ENCODE measurements around the gene SGSH. TPM values are rescaled to one million over a fixed set of nuclear protein-coding genes. Genes with fewer than 3 reads are reported as not detected.

The SGSH gene
- total RNA-seq, 2 experiments from 2014 or later, result 14.3 to 38.4 TPM

DNA sequence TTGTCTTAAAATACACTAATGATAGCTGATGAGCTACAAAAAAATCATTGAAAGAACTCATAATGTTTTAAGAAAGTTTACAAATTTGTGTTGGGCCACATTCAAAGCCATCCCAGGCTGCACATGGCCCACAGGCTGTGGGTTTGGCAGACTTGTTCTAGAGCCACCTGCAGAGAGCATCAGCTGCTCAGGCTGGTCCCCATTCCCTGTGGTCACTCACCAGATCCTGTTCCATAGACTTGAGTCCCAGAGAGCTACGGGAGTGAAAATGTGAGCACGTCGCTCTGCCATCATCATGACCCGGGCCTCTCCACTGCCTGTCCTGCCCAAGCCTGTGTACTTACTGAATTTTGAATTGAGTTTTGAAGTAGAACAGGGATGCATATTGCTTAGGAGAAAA lies 7.0 kb upstream of the SGSH start:
- TF ChIP-seq, protein P1, sequence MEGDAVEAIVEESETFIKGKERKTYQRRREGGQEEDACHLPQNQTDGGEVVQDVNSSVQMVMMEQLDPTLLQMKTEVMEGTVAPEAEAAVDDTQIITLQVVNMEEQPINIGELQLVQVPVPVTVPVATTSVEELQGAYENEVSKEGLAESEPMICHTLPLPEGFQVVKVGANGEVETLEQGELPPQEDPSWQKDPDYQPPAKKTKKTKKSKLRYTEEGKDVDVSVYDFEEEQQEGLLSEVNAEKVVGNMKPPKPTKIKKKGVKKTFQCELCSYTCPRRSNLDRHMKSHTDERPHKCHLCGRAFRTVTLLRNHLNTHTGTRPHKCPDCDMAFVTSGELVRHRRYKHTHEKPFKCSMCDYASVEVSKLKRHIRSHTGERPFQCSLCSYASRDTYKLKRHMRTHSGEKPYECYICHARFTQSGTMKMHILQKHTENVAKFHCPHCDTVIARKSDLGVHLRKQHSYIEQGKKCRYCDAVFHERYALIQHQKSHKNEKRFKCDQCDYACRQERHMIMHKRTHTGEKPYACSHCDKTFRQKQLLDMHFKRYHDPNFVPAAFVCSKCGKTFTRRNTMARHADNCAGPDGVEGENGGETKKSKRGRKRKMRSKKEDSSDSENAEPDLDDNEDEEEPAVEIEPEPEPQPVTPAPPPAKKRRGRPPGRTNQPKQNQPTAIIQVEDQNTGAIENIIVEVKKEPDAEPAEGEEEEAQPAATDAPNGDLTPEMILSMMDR (conservative IDR thresholded peaks at IDR 0.05; ENCODE audit: low read length), result no peak
- no peak for TF ChIP-seq EZH2phosphoT487 (IDR thresholded peaks at IDR 0.05; ENCODE audit: borderline replicate concordance, low read depth, low read length)
- BruUV-seq (replicated peaks), result no TSS peak
- intact Hi-C loops (cut with micrococcal nuclease; ENCODE audit: unreplicated experiment), result no loop called here
- no peak overlapping the region for H3K27ac ChIP-seq (ENCODE audit: low read depth, low read length, poor library complexity, severe bottlenecking)
- no peak for DNase-seq (ENCODE audit: low spot score)
- peaks cover 7% of the 10 kb centered on the region; the same call in 1 of the 2 replicates for H3K9me3 ChIP-seq (ENCODE audit: low read length)
- H3K4me1 ChIP-seq (ENCODE audit: insufficient read depth, low read length, poor library complexity, severe bottlenecking), result no peaks in the 10 kb centered on the region
- H3K79me2 ChIP-seq (ENCODE audit: insufficient read depth, low read depth, low read length), result no peaks in the 10 kb centered on the region
- no peak overlapping the region for H2AFZ ChIP-seq (ENCODE audit: low read length)
- H3K9me2 ChIP-seq (ENCODE audit: insufficient read depth, low read length), result no peaks in the 10 kb centered on the region
- CTCF ChIA-PET (ENCODE audit: unreplicated experiment), result no interaction called here
- no peak overlapping the region for H3K4me2 ChIP-seq (ENCODE audit: low read length)
- POLR2A ChIA-PET, result interaction anchor here (1.1 kb wide), 1 partner anchor 8 kb away, joined by 3 read pairs; no protein-coding TSS in a partner anchor
- H3K4me3 ChIP-seq (ENCODE audit: low read depth, low read length, poor library complexity, severe bottlenecking), result no peak overlapping the region
- H3K36me3 ChIP-seq (ENCODE audit: insufficient read depth, low read length), result no peaks in the 10 kb centered on the region
- H4K20me1 ChIP-seq (ENCODE audit: insufficient read depth, low read length), result no peaks in the 10 kb centered on the region

DNA sequence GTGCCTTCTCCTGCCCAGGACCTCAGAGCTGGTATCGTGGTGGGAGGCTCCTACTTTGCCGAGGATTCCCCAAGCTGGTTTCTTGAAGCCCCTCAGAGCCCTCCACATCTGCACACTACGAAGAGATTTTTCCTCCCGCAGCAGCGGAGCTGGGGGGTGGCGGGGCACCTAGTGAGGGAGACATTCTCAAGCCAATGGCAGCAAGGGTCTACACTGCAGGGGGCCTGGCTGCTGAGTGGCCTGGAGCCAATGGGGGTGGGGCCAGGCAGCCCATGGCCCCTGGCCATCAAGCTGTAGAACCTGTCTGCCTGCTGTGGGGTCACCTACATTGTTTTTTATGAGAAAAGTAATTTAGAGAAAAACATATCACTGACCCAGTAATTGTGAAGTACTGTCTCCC lies 5.1 kb upstream of the SGSH start:
- Histone ChIP-seq H3K79me2 (ENCODE audit: insufficient read depth, low read depth, low read length) (no peaks in the 10 kb centered on the region), H3K9me2 (ENCODE audit: insufficient read depth, low read length) (no peaks in the 10 kb centered on the region), H3K4me2 (ENCODE audit: low read length) (no peak overlapping the region), H3K27ac (ENCODE audit: low read depth, low read length, poor library complexity, severe bottlenecking) (no peak overlapping the region), H3K36me3 (ENCODE audit: insufficient read depth, low read length) (no peaks in the 10 kb centered on the region), H4K20me1 (ENCODE audit: insufficient read depth, low read length) (no peaks in the 10 kb centered on the region), H3K9me3 (ENCODE audit: low read length) (no peaks in the 10 kb centered on the region), H2AFZ (ENCODE audit: low read length) (no peak overlapping the region), H3K4me1 (ENCODE audit: insufficient read depth, low read length, poor library complexity, severe bottlenecking) (no peaks in the 10 kb centered on the region), H3K4me3 (ENCODE audit: low read depth, low read length, poor library complexity, severe bottlenecking) (no peak overlapping the region)
- intact Hi-C loops (cut with micrococcal nuclease; ENCODE audit: unreplicated experiment), result no loop called here
- no TSS peak for BruUV-seq (replicated peaks)
- DNase-seq (ENCODE audit: low spot score), result no peak
- CTCF ChIA-PET (ENCODE audit: unreplicated experiment), result no interaction called here
- POLR2A ChIA-PET, result no interaction called here
- TF ChIP-seq, protein P1 (conservative IDR thresholded peaks at IDR 0.05; ENCODE audit: low read length), result no peak
- no peak for TF ChIP-seq EZH2phosphoT487 (IDR thresholded peaks at IDR 0.05; ENCODE audit: borderline replicate concordance, low read depth, low read length)

- DNase-seq (ENCODE audit: low spot score), result no peak
- Histone ChIP-seq H3K4me1 (ENCODE audit: insufficient read depth, low read length, poor library complexity, severe bottlenecking) (peaks cover 1% of the 10 kb centered on the region), H3K4me3 (ENCODE audit: low read depth, low read length, poor library complexity, severe bottlenecking) (no peak overlapping the region), H3K27ac (ENCODE audit: low read depth, low read length, poor library complexity, severe bottlenecking) (no peak overlapping the region), H3K36me3 (ENCODE audit: insufficient read depth, low read length) (no peaks in the 10 kb centered on the region), H2AFZ (ENCODE audit: low read length) (no peak overlapping the region), H3K9me3 (ENCODE audit: low read length) (no peaks in the 10 kb centered on the region), H3K4me2 (ENCODE audit: low read length) (no peak overlapping the region), H4K20me1 (ENCODE audit: insufficient read depth, low read length) (no peaks in the 10 kb centered on the region), H3K79me2 (ENCODE audit: insufficient read depth, low read depth, low read length) (no peaks in the 10 kb centered on the region), H3K9me2 (ENCODE audit: insufficient read depth, low read length) (no peaks in the 10 kb centered on the region)
- CTCF ChIA-PET (ENCODE audit: unreplicated experiment), result no interaction called here
- intact Hi-C loops (cut with micrococcal nuclease; ENCODE audit: unreplicated experiment), result no loop called here
- TF ChIP-seq, protein P1 (conservative IDR thresholded peaks at IDR 0.05; ENCODE audit: low read length), result no peak
- no peak for TF ChIP-seq EZH2phosphoT487 (IDR thresholded peaks at IDR 0.05; ENCODE audit: borderline replicate concordance, low read depth, low read length)
- POLR2A ChIA-PET, result no interaction called here
- no TSS peak for BruUV-seq (replicated peaks)
Observed at GRCh38 chr17:80224683-80225082, 4.5 kb upstream of the SGSH start.
